ENCODE data around the gene FGF12. TPM values are rescaled to one million over a fixed set of nuclear protein-coding genes. Genes with fewer than 3 reads are reported as not detected.

FGF12 gene
- polyA plus RNA-seq, 1 of the 3 experiments (the other 2 are of a cell fraction) = 0.30 TPM

GRCh38 chr3:192284443-192285072 is 442.8 kb downstream of the FGF12 start:
- no peaks in the 10 kb centered on the region for H3K9me2 ChIP-seq
- no peaks in the 10 kb centered on the region for H3K9me3 ChIP-seq
- 0% methylated on average over 2 of the region's 2 CpGs for WGBS (ENCODE audit: low lambda C conversion rate)

GRCh38 chr3:192281207-192281880 is 446.0 kb downstream of the FGF12 start:
- CTCF ChIA-PET = no interaction called here
- TF ChIP-seq FOXM1 (IDR thresholded peaks at IDR 0.05; ENCODE audit: low read depth) (no peak), POLR2AphosphoS5 (IDR thresholded peaks at IDR 0.05; ENCODE audit: low read depth, low read length) (no peak), TEAD4 (IDR thresholded peaks at IDR 0.05; ENCODE audit: borderline replicate concordance, insufficient read depth) (no peak), NRF1 (IDR thresholded peaks at IDR 0.05; ENCODE audit: low read depth, low read length) (no peak), RCOR1 (IDR thresholded peaks at IDR 0.05; ENCODE audit: low read length) (no peak), GATA2 (CRISPR knock-in tag; IDR thresholded peaks at IDR 0.05) (no peak), TAF1 (IDR thresholded peaks at IDR 0.05; ENCODE audit: borderline replicate concordance, low read depth, low read length) (no peak), IRF3 (IDR thresholded peaks at IDR 0.05; ENCODE audit: low read depth, low read length) (no peak), MXI1 (IDR thresholded peaks at IDR 0.05; ENCODE audit: low read depth, low read length) (no peak), ZBTB33 (IDR thresholded peaks at IDR 0.05; ENCODE audit: borderline replicate concordance, low read depth) (no peak), PBX3 (IDR thresholded peaks at IDR 0.05) (no peak), FOSL2 (IDR thresholded peaks at IDR 0.05; ENCODE audit: borderline replicate concordance, low read depth) (no peak), RXRA (IDR thresholded peaks at IDR 0.05; ENCODE audit: borderline replicate concordance, low read depth) (no peak), NFIC (IDR thresholded peaks at IDR 0.05; ENCODE audit: borderline replicate concordance) (no peak), SIN3A (IDR thresholded peaks at IDR 0.05; ENCODE audit: borderline replicate concordance, low read depth, low read length) (no peak), CHD2 (IDR thresholded peaks at IDR 0.05; ENCODE audit: low read length, partially characterized antibody) (no peak), RFX5 (IDR thresholded peaks at IDR 0.05; ENCODE audit: low read length) (no peak), REST (IDR thresholded peaks at IDR 0.05; ENCODE audit: low read depth, low read length) (no peak), GABPA (IDR thresholded peaks at IDR 0.05; ENCODE audit: low read depth) (no peak)

More at GRCh38 chr3:192284443-192285072, 442.8 kb downstream of the FGF12 start:
- no peaks in the 10 kb centered on the region for H3K4me1 ChIP-seq (ENCODE audit: control insufficient read depth in 1 of 2, insufficient read depth in 2 of 2, low read depth in 1 of 2, low read length in 1 of 2)
- no peak overlapping the region for H2AFZ ChIP-seq (ENCODE audit: low read depth)
- no peaks in the 10 kb centered on the region for H4K20me1 ChIP-seq (ENCODE audit: insufficient read depth)
- ChIA-PET POLR2A (no interaction called here), CTCF (no interaction called here)
- no peak overlapping the region for H3K4me3 ChIP-seq (ENCODE audit: low read depth in 2 of 2, low read length in 1 of 2)
- H3K27me3 ChIP-seq (ENCODE audit: insufficient read depth) = no peaks in the 10 kb centered on the region
- no peaks in the 10 kb centered on the region for H3F3A ChIP-seq (replicated peaks; ENCODE audit: insufficient read depth)
- no peak overlapping the region for H3K9ac ChIP-seq
- no peaks in the 10 kb centered on the region for H3K79me2 ChIP-seq (ENCODE audit: insufficient read depth)
- DNase-seq = no peak
- no peak overlapping the region for H3K4me2 ChIP-seq
- no peaks in the 10 kb centered on the region for H3K36me3 ChIP-seq (replicated peaks in 1 of 2; ENCODE audit: control insufficient read depth in 1 of 2, insufficient read depth in 2 of 2, low read length in 1 of 2)
- H3K27ac ChIP-seq (ENCODE audit: low read depth in 2 of 2, low read length in 1 of 2) = no peak overlapping the region
- TF ChIP-seq SIN3A (IDR thresholded peaks at IDR 0.05; ENCODE audit: borderline replicate concordance, low read depth, low read length) (no peak), POLR2AphosphoS5 (IDR thresholded peaks at IDR 0.05; ENCODE audit: low read depth, low read length) (no peak)

More at GRCh38 chr3:192281207-192281880, 446.0 kb downstream of the FGF12 start:
- Histone ChIP-seq H3F3A (replicated peaks; ENCODE audit: insufficient read depth) (no peaks in the 10 kb centered on the region), H3K4me1 (ENCODE audit: control insufficient read depth in 1 of 2, insufficient read depth in 2 of 2, low read depth in 1 of 2, low read length in 1 of 2) (no peaks in the 10 kb centered on the region), H3K27ac (ENCODE audit: low read depth in 2 of 2, low read length in 1 of 2) (no peak overlapping the region), H3K4me3 (ENCODE audit: low read depth in 2 of 2, low read length in 1 of 2) (no peak overlapping the region), H3K27me3 (ENCODE audit: insufficient read depth) (no peaks in the 10 kb centered on the region), H2AFZ (ENCODE audit: low read depth) (no peak overlapping the region), H3K36me3 (replicated peaks in 1 of 2; ENCODE audit: control insufficient read depth in 1 of 2, insufficient read depth in 2 of 2, low read length in 1 of 2) (no peaks in the 10 kb centered on the region), H4K20me1 (ENCODE audit: insufficient read depth) (no peaks in the 10 kb centered on the region), H3K9me3 (no peaks in the 10 kb centered on the region), H3K9ac (no peak overlapping the region), H3K4me2 (no peak overlapping the region), H3K9me2 (no peaks in the 10 kb centered on the region), H3K79me2 (ENCODE audit: insufficient read depth) (no peaks in the 10 kb centered on the region)
- POLR2A ChIA-PET = no interaction called here
- no peak for DNase-seq
- WGBS (ENCODE audit: low lambda C conversion rate) = 6% methylated on average over 6 of the region's 6 CpGs
